IPS-15b (cell line): Measurements from ENCODE around the gene MGA.

Source experiments
- H3K27me3 ChIP-seq: one replicate; pipeline ENCODE4 v1.6.1; 2013; ENCODE audit warnings: low read length; ENCODE audit not compliant: control insufficient read depth, insufficient read depth
- H3K36me3 ChIP-seq: one replicate; pipeline ENCODE4 v1.6.1; 2013; ENCODE audit warnings: low read length; ENCODE audit not compliant: control insufficient read depth, insufficient read depth
- H3K4me1 ChIP-seq: one replicate; pipeline ENCODE4 v1.6.1; 2013; ENCODE audit warnings: mild to moderate bottlenecking, low read length; ENCODE audit not compliant: control insufficient read depth, insufficient read depth
- H3K4me3 ChIP-seq: one replicate; pipeline ENCODE4 v1.5.1; 2013; ENCODE audit warnings: low read depth, low read length
- H3K9ac ChIP-seq: one replicate; pipeline ENCODE4 v1.6.1; 2013; ENCODE audit warnings: low read depth, mild to moderate bottlenecking, low read length
- H3K9me3 ChIP-seq: one replicate; pipeline ENCODE4 v1.6.1; 2013; ENCODE audit warnings: mild to moderate bottlenecking, low read length; ENCODE audit not compliant: control insufficient read depth, insufficient read depth

MGA gene

DNA sequence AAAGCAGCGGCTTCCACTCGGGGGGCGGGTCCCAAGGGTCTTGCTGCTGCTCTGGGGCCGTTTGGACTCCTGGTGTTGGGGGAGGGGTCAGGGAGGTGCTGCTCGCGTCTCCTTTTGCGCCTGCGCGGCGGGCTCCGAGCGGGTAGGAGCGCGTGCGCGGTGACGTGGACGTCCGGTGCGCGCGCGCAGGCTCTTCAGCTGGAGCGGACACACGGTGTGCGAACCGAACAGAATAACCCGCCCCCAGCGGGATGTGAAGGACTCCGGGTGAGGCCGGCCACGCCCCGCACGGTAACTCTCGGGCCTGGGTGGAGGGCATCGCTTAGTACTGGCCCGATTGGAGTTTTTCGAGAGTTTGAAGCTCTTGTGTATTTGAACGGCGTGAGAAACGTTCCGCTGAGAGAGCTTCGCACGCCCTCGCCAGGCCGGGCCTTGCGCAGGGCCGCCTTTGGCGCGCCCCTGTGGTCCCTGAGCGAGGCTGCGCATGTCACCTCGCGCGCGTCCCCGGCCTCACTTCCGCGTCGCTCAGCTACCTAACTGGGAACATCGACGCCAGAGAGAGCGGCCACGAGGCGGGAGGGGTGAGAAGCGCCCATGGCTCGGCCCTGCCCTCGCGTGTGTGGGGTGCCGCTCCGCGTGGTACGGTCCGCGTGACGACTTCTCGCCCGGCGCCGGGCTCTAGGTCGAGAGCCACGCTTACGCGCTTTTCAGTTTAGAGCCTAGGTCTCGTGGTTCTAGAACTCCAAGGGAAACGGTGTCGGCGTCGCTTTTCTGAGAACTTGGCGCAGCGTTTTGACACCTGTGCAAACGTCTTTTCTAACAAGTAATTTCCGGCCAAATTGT lies at the start of gene MGA:
Gene MGA, plus strand, starts transcription at position 171 of the 843 bp plus-strand sequence.
- Histone ChIP-seq H3K36me3 (no peaks in the 10 kb centered on the region), H3K27me3 (peaks cover 16% of the 10 kb centered on the region), H3K9ac (peak within 1 kb of the TSS; percentile 63), H3K4me3 (peak within 1 kb of the TSS; percentile 65), H3K4me1 (no peaks in the 10 kb centered on the region), H3K9me3 (no peaks in the 10 kb centered on the region)

GRCh38 chr15:41620536-41621199 lies 39.5 kb upstream of the MGA start:
- Histone ChIP-seq H3K36me3 (no peaks in the 10 kb centered on the region), H3K9ac (peak overlapping the region; percentile 65), H3K4me1 (peaks cover 5% of the 10 kb centered on the region), H3K9me3 (no peaks in the 10 kb centered on the region), H3K27me3 (peaks cover 15% of the 10 kb centered on the region), H3K4me3 (peak overlapping the region; percentile 59)

GRCh38 chr15:41621200-41622193 lies 38.7 kb upstream of the MGA start:
- Histone ChIP-seq H3K4me1 (peaks cover 5% of the 10 kb centered on the region), H3K36me3 (no peaks in the 10 kb centered on the region), H3K9ac (peak overlapping the region; percentile 65), H3K4me3 (peak overlapping the region; percentile 59), H3K9me3 (no peaks in the 10 kb centered on the region), H3K27me3 (peaks cover 15% of the 10 kb centered on the region)

- Histone ChIP-seq H3K9ac (no peak overlapping the region), H3K36me3 (no peaks in the 10 kb centered on the region), H3K4me1 (peaks cover 5% of the 10 kb centered on the region), H3K9me3 (no peaks in the 10 kb centered on the region), H3K27me3 (peaks cover 15% of the 10 kb centered on the region), H3K4me3 (no peak overlapping the region)
These were observed 37.3 kb upstream of the MGA start for GRCh38 chr15:41622901-41623300.

DNA sequence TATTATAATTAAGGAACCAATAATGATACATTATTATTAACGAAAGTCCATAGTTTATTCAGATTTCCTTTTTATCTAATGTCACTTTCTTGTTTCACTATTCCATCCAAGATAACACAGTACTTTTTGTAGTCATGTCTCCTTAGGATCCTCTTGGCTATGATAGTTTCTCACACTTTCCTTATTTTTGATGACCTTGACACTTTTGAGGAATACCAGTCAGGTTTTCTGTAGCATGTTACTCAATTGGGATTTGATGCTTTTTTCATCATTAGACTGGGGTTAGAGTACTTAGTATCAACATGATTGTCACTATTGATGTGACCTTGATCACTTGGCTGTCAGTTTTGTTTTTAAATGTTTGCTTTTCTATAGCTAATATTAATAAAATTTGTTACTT lies 33.0 kb upstream of the MGA start:
- H3K27me3 ChIP-seq = peaks cover 5% of the 10 kb centered on the region
- no peaks in the 10 kb centered on the region for H3K36me3 ChIP-seq
- no peak overlapping the region for H3K9ac ChIP-seq
- no peak overlapping the region for H3K4me3 ChIP-seq
- no peaks in the 10 kb centered on the region for H3K9me3 ChIP-seq
- peaks cover 17% of the 10 kb centered on the region for H3K4me1 ChIP-seq

GRCh38 chr15:41629463-41629862 lies 30.7 kb upstream of the MGA start:
- Histone ChIP-seq H3K9me3 (no peaks in the 10 kb centered on the region), H3K27me3 (no peaks in the 10 kb centered on the region), H3K36me3 (no peaks in the 10 kb centered on the region), H3K9ac (no peak overlapping the region), H3K4me1 (peaks cover 25% of the 10 kb centered on the region), H3K4me3 (no peak overlapping the region)

- Histone ChIP-seq H3K9ac (no peak overlapping the region), H3K36me3 (no peaks in the 10 kb centered on the region), H3K4me3 (no peak overlapping the region), H3K4me1 (peaks cover 27% of the 10 kb centered on the region), H3K9me3 (no peaks in the 10 kb centered on the region), H3K27me3 (no peaks in the 10 kb centered on the region)
These were observed 30.3 kb upstream of the MGA start for GRCh38 chr15:41629883-41630282.

GRCh38 chr15:41630616-41631217 lies 29.5 kb upstream of the MGA start:
- Histone ChIP-seq H3K9me3 (no peaks in the 10 kb centered on the region), H3K36me3 (no peaks in the 10 kb centered on the region), H3K4me1 (peaks cover 27% of the 10 kb centered on the region), H3K27me3 (no peaks in the 10 kb centered on the region), H3K9ac (no peak overlapping the region), H3K4me3 (no peak overlapping the region)

DNA sequence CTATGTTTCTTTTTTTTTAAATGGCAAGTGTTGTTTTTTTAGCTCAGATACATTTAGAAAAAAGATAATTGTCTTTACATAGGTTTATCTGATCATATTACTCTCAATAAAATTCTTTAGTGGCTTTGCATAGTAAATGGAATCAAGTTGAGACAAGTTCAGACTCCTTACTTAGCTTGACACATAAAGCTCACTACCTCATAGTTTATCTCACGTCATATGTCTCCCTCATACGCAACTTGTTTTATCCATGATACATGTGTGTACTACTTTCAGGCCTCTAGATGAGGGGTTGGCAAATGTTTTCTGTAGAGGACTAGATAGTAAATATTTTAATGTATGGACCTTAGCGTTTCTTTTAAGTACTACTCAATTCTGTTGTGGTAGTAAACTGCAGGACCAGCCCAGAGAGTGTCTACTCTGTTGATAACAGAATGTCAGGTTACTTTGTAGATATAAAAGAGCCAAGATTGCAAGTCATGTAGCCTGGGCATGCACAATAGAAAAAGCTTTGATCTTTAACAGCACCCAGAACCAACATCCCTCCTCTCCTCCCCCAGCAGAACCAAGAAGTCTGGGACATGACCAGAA lies 28.2 kb upstream of the MGA start:
- H3K9ac ChIP-seq = no peak overlapping the region
- H3K27me3 ChIP-seq = no peaks in the 10 kb centered on the region
- H3K4me3 ChIP-seq = no peak overlapping the region
- H3K4me1 ChIP-seq = peaks cover 27% of the 10 kb centered on the region
- no peaks in the 10 kb centered on the region for H3K9me3 ChIP-seq
- no peaks in the 10 kb centered on the region for H3K36me3 ChIP-seq

DNA sequence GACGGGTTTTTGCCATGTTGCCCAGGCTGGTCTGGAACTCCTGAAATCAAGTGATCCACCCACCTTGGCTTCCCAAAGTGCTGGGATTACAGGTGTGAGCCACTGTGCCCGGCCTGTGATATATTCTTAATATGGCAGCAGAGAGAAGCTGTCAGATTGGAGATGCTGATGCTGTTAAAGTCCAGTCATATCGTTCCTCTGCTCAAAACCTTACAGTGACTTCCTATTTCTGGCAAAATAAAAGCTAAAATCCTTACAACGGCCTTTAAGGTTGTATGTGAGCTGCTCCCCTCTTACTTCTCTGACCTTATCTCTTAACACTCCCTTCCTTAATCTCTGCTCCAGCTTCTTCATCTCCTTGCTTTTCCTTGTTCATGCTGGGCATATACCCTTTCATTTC lies 26.6 kb upstream of the MGA start:
- no peak overlapping the region for H3K4me3 ChIP-seq
- H3K36me3 ChIP-seq = no peaks in the 10 kb centered on the region
- peaks cover 27% of the 10 kb centered on the region for H3K4me1 ChIP-seq
- H3K9ac ChIP-seq = no peak overlapping the region
- no peaks in the 10 kb centered on the region for H3K9me3 ChIP-seq
- H3K27me3 ChIP-seq = no peaks in the 10 kb centered on the region
